Heart right ventricle (tissue), 16 donors: ENCODE results near the gene SDCCAG8. TPM values are rescaled to one million over a fixed set of nuclear protein-coding genes. Genes with fewer than 3 reads are reported as not detected.

Experiments
- ATAC-seq, 8 donors: fragments of 200-7000 bp; cut with Tn5 transposase; one replicate each; pipeline ENCODE4 v1.9.1; 2020; ENCODE audit warnings: mild to moderate bottlenecking in 8 of 8, moderate library complexity in 8 of 8, moderate number of reproducible peaks in 1 of 8
- DNase-seq, 2 donors: peaks; one replicate each; pipeline ENCODE4 v3.0.0-alpha.2; 2020
- H3K27ac ChIP-seq, 10 donors: fragments of 200-600 bp; sonication (generic) in 2 of 10; one replicate each; pipeline versions ENCODE4 v1.5.0 to v1.8.0; 2020 to 2022; ENCODE audit warnings: mild to moderate bottlenecking in 3 of 10
- H3K27me3 ChIP-seq, 7 donors: fragments of 200-600 bp; one replicate each; pipeline ENCODE4 v1.8.0; 2021 to 2022; ENCODE audit warnings: mild to moderate bottlenecking in 2 of 7
- H3K36me3 ChIP-seq, 9 donors: fragments of 200-600 bp; sonication (generic) in 1 of 9; one replicate each; pipeline versions ENCODE4 v1.5.0 to v1.8.0; 2020 to 2022; ENCODE audit warnings: mild to moderate bottlenecking in 2 of 9
- H3K4me1 ChIP-seq, 9 donors: fragments of 200-600 bp; sonication (generic) in 1 of 9; one replicate each; pipeline versions ENCODE4 v1.5.0 to v1.8.0; 2020 to 2022; ENCODE audit warnings: mild to moderate bottlenecking in 4 of 9
- H3K4me3 ChIP-seq, 10 donors: fragments of 200-600 bp; sonication (generic) in 2 of 10; one replicate each; pipeline versions ENCODE4 v1.5.0 to v1.8.0; 2020 to 2022; ENCODE audit warnings: mild to moderate bottlenecking in 7 of 10, moderate library complexity in 2 of 10
- H3K9me3 ChIP-seq, 11 donors: fragments of 200-600 bp in 10 of 11; sonication (generic) in 2 of 11; one replicate each; pipeline versions ENCODE4 v1.5.0 to v1.8.0; 2013 to 2022; ENCODE audit warnings: mild to moderate bottlenecking in 2 of 11, control low read depth in 1 of 11, moderate library complexity in 1 of 11
- CTCF ChIP-seq, 9 donors: fragments of 200-600 bp; sonication (generic) in 2 of 9; IDR thresholded peaks; one replicate each; pipeline versions ENCODE4 v1.5.0 to v1.8.0; 2021 to 2022; ENCODE audit warnings: antibody characterized with exemption in 9 of 9, mild to moderate bottlenecking in 5 of 9, moderate library complexity in 1 of 9
- WGBS, 2 donors: extraction: QIAGEN DNeasy Blood & Tissue Kit; methylation state at CpG; one replicate each; pipeline ENCODE4 v1.1.7; 2013; ENCODE audit warnings: inconsistent platforms in 1 of 2; 5-methylcytosine and 5-hydroxymethylcytosine counted together
- intact Hi-C, 10 donors: fragments of 100-400 bp; cut with DNase I; formaldehyde crosslinking; loops; one replicate each; pipeline versions ENCODE4 v1.11.1 to v1.14.2; 2022
- polyA plus RNA-seq, 2 donors: library from polyadenylated mRNA; stranded (reverse); fragments of 200-250 nt; gene quantifications; one replicate each; pipeline ENCODE4 v1.2.3, GENCODE V29; 2013
- total RNA-seq, 10 donors: library from RNA; stranded (reverse); fragmentation: NEBNext Ultra II Directional in 3 of 10; extraction: Animal tissue kit (Norgen Biotek cat#: 25700) in 3 of 10; gene quantifications; one replicate each; pipeline versions ENCODE4 v1.2.1 to v1.2.4, GENCODE V29; 2021 to 2023
- donor health status: Arrhythmogenic right ventricular cardiomyopathy.
- donor health status: ischemic (EF 13 %, LVEDD 7.1; RV severe dilation, severe dysfunction).
- donor health status: healthy with polysubstance abuse.
- donor health status: DM: no; HTN: yes; CAD: no.
- donor health status: DM: no; HTN: no; CAD: no.
- donor health status: ischemic (EF 25% LVEDD 6.9; RV normal size, moderate dysfunction).
- donor health status: ischemic (EF 25% LVEDD 5.7; RV mildly dilated, moderate dysfunction).
- donor health status: healthy.
- donor health status: DM: yes; HTN: yes; CAD: no.
- donor health status: Ischemic cardiomyopathy.
- donor health status: ischemic (EF 35%, LVEDD 5.7; RV mildly dilated, moderate dysfunction).
- donor health status: nonischemic (EF 11% LVEDD 7.7; RV severe dilation, severe dysfunction).
- donor health status: DM: yes; HTN: yes; CAD: no.
- donor health status: PGD.
- donor health status: ischemic (EF 29% LVEDD 5.4; RV normal size, mild dysfunction).
- donor health status: nonischemic (EF 23%, LVEDD 6.1; RV moderate dilation, normal function).

Gene SDCCAG8
- total and polyA plus RNA-seq, 12 donors, result 7.7 to 37.1 (median 26.3) TPM

DNA sequence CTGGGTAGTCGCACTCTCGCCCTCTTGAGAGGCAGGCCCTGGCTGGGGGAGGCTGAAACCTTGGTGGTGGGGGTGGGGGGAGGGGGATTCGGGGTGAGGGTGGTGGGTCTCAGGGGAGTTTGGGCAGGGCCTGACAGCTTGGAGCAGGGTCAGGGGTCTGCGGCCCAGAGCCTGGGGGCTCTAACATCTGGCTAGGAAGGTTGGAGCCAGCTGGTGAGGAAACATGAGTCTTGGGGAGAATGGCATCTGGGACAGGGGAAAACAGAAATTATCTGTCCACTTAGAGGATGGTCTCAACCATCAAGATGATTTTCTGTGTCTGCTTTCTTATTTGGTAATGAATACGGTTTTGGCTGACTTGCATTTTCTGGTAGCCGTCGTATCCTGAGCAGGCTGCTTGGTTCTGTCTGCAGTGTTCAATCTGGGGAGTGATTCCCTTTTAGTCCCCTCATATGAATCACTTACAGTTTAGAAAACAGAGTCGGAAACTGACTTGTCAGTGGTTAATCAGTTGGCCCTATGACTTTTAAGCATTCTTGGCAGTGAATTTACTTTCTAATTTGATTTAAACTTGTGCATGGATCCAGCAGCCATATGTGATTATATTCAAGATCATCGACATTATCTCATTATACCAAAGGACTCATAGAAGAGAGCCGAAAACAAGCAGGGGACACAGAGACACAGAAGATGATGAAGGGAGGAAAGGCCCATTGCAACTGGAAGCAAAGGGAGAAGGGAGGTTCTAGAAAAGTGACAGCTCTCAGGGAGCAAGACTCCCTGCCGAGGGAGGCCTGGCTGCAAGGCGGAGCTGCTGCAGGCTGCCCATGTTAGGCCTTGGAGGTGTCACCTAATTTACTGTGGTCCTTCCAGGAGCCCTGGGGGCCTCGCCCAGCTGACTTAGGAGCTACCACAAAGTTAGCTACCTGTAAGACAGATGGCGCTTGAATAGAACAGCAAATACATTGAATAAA, 237.6 kb downstream of the SDCCAG8 start:
- Histone ChIP-seq H3K4me1 (peaks cover 0 to 35% (median 10%) of the 10 kb centered on the region in 9 donors), H3K4me3 (no peak overlapping the region), H3K27me3 (no peaks in the 10 kb centered on the region), H3K9me3 (no peaks in the 10 kb centered on the region), H3K36me3 (peaks cover 0 to 36% (median 0%) of the 10 kb centered on the region in 9 donors), H3K27ac (no peak overlapping the region)
- intact Hi-C loops, result no loop called here
- TF ChIP-seq CTCF (IDR thresholded peaks at IDR 0.05), result no peak
- DNase-seq (no peak), ATAC-seq (no peak)
- 73 to 76% methylated on average over 14 of the region's 14 CpGs for WGBS, 2 donors

DNA sequence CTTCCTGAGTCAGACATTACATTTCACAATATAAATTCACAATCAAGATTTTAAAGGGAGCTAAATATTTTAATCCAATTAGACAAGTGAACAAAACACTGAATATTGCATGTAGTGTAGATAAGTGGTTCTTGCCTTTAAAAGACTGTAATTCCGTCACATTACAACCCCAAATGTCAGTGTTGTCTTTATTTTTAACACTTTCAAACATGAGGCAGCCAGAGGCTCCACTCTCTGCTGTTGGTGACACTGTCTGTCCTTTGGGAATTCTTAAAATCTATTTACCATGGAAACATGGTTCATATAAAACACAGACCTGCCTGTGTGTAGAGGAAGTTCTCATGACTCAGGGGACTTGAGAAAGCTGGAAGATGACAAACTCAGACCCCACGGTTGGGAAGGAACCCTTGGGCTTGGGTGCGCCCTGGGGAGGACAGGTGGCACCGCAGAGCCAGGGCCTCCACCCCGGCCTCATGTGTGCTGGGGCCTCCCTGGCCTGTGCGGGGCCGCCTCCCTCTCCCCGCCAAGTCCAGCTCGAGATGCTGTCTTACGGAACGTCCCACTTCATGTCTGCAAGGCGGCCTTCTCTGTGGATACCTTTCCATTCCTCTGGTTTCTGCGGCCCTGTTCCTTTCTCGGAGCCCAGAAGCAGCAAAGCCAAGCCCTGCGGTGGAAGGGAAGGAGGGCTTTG, 239.0 kb downstream of the SDCCAG8 start:
- no peak for DNase-seq
- peak in 2 of 8 donors; percentile 13 to 14 for ATAC-seq
- Histone ChIP-seq H3K9me3 (no peaks in the 10 kb centered on the region), H3K36me3 (peaks cover 0 to 36% (median 0%) of the 10 kb centered on the region in 9 donors), H3K4me1 (peaks cover 0 to 32% (median 10%) of the 10 kb centered on the region in 9 donors), H3K27ac (peak overlapping the region in 8 of 10 donors; percentile 45 to 84 (median 67)), H3K27me3 (no peaks in the 10 kb centered on the region), H3K4me3 (no peak overlapping the region)
- intact Hi-C loops, result no loop called here
- TF ChIP-seq CTCF (IDR thresholded peaks at IDR 0.05), result no peak
- WGBS, 2 donors, result 87 to 90% methylated on average over 15 of the region's 15 CpGs

GRCh38 chr1:243495442-243496186, 239.8 kb downstream of the SDCCAG8 start:
- ATAC-seq (peak; percentile 24 to 78 (median 50)), DNase-seq (peak in 1 of 2 donors; percentile 29)
- Histone ChIP-seq H3K4me3 (peak overlapping the region in 2 of 10 donors; percentile 8 to 18), H3K9me3 (no peaks in the 10 kb centered on the region), H3K4me1 (peaks cover 0 to 32% (median 10%) of the 10 kb centered on the region in 9 donors), H3K27me3 (no peaks in the 10 kb centered on the region), H3K27ac (peak overlapping the region; percentile 8 to 84 (median 63)), H3K36me3 (peaks cover 0 to 36% (median 0%) of the 10 kb centered on the region in 9 donors)
- no peak for TF ChIP-seq CTCF (IDR thresholded peaks at IDR 0.05)
- intact Hi-C loops, result no loop called here
- 66 to 69% methylated on average over 24 of the region's 24 CpGs for WGBS, 2 donors
